AML-193 (cell line): Measurements from ENCODE around the gene TMEM267.
"Not testable (repeated sequence)": the region's sequence is repeated elsewhere in the genome, so short reads cannot be mapped to it uniquely, and the experiment has no call there.

ENCODE experiments used
- DNase-seq, 2 experiments: peaks; one replicate each; lab custom pipeline; 2025; lab: John Stamatoyannopoulos, UW

The TMEM267 gene

GRCh38 chr5:43461066-43461465, 22.6 kb downstream of the TMEM267 start:
- no peak for DNase-seq

DNA sequence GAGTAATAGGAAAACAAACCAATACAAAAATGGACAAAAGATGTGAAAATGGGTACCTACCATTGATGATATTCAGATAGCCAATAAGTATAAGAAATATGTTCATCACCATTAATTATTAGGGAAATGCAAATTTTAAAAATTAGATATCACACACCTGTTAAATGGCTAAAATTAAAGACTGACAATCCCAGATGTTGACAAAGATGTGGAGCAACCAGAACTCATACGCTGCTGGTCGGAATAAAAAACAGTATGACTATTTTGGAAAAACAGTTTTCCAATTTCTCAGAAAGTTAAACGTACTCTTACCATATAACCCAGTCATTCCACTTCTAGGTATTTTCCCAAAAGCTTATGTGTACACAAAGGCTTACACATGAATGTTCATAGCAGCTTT, 27.1 kb downstream of the TMEM267 start:
- no peak for DNase-seq

GRCh38 chr5:43441575-43441974, 42.1 kb downstream of the TMEM267 start:
- DNase-seq, result not testable (repeated sequence)

- DNase-seq, result no peak
These were observed 46.5 kb downstream of the TMEM267 start for GRCh38 chr5:43437062-43437660.

DNA sequence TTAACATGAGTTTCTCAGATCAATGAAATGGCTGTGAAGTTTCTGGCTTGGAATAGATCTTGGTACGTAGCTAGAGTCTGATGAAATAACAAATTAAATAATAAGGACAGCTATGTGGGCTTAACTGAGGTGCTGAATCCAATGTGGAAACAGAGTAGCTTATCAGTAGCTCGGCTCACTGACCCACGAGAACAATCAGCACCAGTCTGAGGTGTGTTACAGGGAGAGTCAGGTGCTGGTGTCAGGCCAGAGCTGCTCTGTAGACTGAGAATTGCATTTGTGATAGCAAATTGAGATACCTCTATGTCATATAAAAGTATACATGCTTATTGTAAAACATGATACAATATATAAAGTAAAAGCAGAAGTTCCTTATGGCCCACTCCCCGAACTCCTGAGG, 50.3 kb downstream of the TMEM267 start:
- DNase-seq, result no peak

DNA sequence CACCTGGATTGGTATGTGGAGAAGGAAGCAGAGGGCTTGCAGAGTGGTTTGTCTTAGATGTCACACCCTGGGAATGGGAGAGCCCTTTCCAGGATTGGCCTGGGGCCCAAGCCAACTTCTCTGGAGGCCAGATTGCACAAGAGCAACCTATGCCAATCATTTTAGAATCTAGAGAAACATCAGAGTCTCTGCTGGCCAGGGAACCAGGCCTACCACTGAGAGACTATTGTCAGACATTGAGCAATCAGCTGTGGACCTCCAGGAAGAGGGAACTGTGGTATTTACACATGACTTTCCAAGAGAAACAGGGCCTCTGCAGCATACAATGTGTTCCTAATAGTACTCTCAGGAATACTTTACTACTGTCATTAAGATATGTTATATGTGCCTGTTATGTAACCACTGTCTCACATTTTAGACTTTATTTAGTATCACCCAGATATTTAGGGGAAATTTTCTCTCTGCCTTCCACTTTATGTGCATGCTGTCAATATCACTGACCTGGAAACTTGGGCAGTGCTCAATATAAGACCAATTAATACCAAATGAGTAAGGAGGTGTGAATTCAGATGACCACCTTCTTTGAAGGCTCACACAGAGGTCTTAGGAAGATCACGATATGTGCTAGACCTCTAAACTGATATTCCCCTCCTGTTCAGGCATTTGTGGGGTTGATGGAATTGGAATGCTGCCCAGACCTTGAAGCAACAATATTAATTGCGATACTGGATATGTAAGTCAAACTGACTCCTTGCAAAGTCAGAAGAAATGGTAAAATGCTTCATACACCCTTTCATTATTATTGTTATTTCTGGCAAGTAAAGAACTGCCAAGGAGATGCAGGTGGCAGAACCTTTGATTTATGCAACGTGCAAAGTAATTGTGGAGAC, 50.9 kb downstream of the TMEM267 start:
- DNase-seq, result peak; percentile 17 to 31

GRCh38 chr5:43429706-43430105, 54.0 kb downstream of the TMEM267 start:
- no peak for DNase-seq

DNA sequence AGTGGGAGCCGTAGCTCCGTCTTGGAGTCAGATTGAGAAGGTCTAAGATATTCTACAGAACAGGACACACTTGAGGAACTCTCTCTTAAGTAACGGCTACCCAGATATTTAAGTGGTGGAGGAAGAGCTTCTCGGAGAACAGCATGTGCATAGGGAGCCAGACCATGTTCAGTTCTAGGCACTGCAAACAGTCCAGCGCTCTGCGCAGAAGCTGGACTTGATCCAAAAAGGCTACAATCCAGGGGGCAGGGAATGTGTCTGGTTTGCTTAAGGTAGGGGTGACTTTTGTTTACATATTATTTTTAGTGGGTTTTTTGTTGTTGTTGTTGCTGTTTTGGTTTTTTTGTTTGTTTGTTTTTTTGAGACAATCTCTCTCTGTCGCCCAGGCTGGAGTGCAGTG, 54.6 kb downstream of the TMEM267 start:
- DNase-seq, result no peak

DNA sequence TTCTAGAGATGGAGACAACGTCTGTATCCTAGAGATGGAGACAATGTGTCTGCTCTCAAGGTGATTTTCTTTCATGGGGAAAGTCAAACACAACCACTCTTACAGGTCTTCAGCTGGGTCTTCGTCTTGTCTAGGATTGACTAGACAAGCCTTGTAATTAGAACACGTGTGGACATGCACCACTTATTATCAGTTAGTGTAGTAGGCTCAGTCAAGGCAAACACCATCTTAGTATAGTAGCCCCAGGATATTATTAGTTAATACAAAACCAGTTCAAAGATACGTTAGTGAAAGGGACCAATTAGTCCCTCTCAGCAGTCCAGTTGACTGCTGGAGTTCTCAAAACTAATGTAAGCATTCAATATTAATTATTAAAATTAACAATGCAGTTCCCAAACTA, 56.4 kb downstream of the TMEM267 start:
- no peak for DNase-seq

DNA sequence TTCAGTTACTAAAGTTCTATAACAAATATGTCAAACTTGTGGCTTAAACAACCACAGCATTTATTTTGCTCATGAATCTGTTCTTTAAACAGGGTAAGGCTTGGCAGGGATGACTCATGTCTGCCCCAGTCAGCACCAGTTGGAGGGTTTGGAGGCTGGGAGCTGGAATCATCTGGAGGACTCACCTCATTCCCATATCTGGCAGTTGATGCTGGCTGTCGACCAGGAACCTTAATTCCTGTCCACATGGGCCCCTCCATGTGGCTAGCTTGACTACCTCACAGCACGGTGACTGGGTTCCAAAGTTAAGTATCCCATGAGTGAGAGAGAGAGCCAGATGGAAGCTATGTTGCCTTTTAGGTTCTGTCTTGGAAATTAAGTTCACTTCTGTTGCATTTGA, 57.7 kb downstream of the TMEM267 start:
- DNase-seq, result no peak

GRCh38 chr5:43423086-43423485, 60.6 kb downstream of the TMEM267 start:
- not testable (repeated sequence) for DNase-seq

GRCh38 chr5:43422143-43422542, 61.5 kb downstream of the TMEM267 start:
- DNase-seq, result no peak

GRCh38 chr5:43421450-43422133, 62.1 kb downstream of the TMEM267 start:
- DNase-seq, result no peak

- no peak for DNase-seq
These were observed 63.4 kb downstream of the TMEM267 start for GRCh38 chr5:43420241-43420640.

GRCh38 chr5:43418561-43418960, 65.1 kb downstream of the TMEM267 start:
- no peak for DNase-seq

DNA sequence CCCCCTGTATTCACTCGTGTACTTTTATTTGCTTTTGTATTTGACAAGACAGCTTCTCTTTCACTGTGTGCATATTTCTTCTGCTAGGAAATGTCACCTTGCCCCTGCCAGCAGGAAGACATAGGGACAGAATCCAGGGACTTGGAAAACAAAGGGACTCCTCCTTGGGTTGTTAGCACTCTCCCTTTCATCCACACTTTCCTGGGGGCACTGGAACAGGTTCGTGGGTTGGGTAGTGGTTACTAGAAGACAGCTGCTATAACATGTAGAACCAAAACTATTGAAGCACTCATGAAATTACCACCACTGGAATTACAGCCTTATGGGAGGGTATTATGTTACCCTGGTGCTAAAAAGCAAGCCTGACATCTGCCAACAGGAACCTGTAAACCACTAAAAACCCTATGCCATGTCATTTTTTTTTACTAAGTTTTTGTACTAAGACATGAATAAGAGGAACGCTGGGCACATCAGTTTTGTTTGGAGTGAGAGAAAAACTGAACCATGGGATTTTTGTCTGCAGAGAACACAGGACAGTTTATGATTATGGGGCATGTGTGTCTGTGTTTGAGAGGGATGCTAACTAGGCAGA, 66.8 kb downstream of the TMEM267 start:
- no peak for DNase-seq

DNA sequence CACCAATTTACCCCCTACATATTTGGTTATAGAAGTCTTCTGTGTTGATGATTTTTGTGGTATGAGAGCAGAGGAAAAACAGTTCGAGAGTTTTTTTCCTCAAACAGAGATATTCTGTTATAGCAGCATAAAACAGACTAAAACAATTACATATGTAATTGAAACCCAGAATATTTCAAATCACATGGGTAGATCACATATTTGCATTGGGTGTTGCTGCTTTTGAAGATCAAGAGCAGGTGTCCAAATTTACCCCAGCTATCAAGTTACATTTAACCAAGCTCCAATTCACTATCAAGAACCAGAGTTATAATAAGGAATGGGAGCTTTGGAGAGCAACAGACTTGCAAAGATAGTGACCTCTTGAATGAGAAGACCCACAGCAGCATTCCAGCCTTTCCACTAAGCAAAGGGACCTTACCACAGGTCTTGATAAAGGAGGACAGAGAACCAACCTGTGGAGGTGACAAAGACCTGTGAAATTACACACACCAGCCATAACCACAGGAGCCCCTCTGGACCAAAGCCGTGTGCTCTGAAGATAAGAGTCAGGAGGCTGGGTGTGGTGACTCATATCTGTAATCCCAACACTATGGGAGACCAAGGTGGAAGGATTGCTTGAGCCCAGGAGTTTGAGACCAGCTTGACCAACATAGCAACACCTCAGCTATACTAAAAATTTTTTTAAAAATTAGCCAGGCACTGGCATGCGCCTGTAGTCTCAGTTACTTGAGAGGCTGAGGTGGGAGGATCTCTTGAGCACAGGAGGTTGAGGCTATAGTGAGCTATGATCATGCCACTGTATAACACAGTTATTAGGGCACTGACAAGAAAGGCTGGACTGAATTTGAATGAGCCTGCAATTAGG, 67.5 kb downstream of the TMEM267 start:
- no peak for DNase-seq

GRCh38 chr5:43413966-43414365, 69.7 kb downstream of the TMEM267 start:
- DNase-seq, result no peak

- DNase-seq, result no peak
These were observed 71.0 kb downstream of the TMEM267 start for GRCh38 chr5:43412644-43413043.

GRCh38 chr5:43412156-43412555, 71.5 kb downstream of the TMEM267 start, which contains the start of gene CCL28:
Gene CCL28, minus strand, starts transcription at chr5:43412391. Its CDS starts 75 bp downstream, at chr5:43412316.
- no peak for DNase-seq

- DNase-seq, result no peak
These were observed 72.2 kb downstream of the TMEM267 start for GRCh38 chr5:43411495-43411894.
